Heart left ventricle (tissue), 16 donors: ENCODE measurements around the gene CAP1. TPM values are rescaled to one million over a fixed set of nuclear protein-coding genes. Genes with fewer than 3 reads are reported as not detected.

Experiments
- ATAC-seq, 4 donors: fragments of 200-7000 bp; cut with Tn5 transposase; one replicate each; pipeline ENCODE4 v1.9.1; 2020 to 2022; ENCODE audit warnings: moderate library complexity in 4 of 4, mild to moderate bottlenecking in 3 of 4, moderate number of reproducible peaks in 1 of 4
- DNase-seq, 5 donors: peaks; one replicate each; pipeline ENCODE4 v3.0.0-alpha.2; 2020
- H3K27ac ChIP-seq, 12 donors: fragments of 200-600 bp; sonication (generic) in 4 of 12; one replicate each; pipeline versions ENCODE4 v1.5.0 to v1.8.0; 2016 to 2022; ENCODE audit warnings: mild to moderate bottlenecking in 2 of 12
- H3K27me3 ChIP-seq, 9 donors: fragments of 200-600 bp; sonication (generic) in 2 of 9; one replicate each; pipeline versions ENCODE4 v1.5.1 to v1.8.0; 2016 to 2022; ENCODE audit warnings: mild to moderate bottlenecking in 3 of 9
- H3K36me3 ChIP-seq, 9 donors: fragments of 200-600 bp; sonication (generic) in 2 of 9; one replicate each; pipeline versions ENCODE4 v1.5.0 to v1.8.0; 2018 to 2022; ENCODE audit warnings: mild to moderate bottlenecking in 2 of 9
- H3K4me1 ChIP-seq, 12 donors: fragments of 200-600 bp; sonication (generic) in 4 of 12; one replicate each; pipeline versions ENCODE4 v1.5.0 to v1.8.0; 2016 to 2022; ENCODE audit warnings: mild to moderate bottlenecking in 3 of 12
- H3K4me3 ChIP-seq, 12 donors: fragments of 200-600 bp; sonication (generic) in 4 of 12; one replicate each; pipeline versions ENCODE4 v1.5.0 to v1.8.0; 2017 to 2022; ENCODE audit warnings: mild to moderate bottlenecking in 9 of 12, moderate library complexity in 4 of 12
- H3K9me3 ChIP-seq, 12 donors: fragments of 200-600 bp; sonication (generic) in 4 of 12; one replicate each; pipeline versions ENCODE4 v1.5.0 to v1.8.0; 2016 to 2022; ENCODE audit warnings: mild to moderate bottlenecking in 1 of 12
- CTCF ChIP-seq, 12 donors: fragments of 200-600 bp; sonication (generic) in 4 of 12; IDR thresholded peaks; one replicate each; pipeline versions ENCODE4 v1.5.0 to v1.8.0; 2018 to 2022; ENCODE audit warnings: antibody characterized with exemption in 12 of 12, mild to moderate bottlenecking in 5 of 12
- POLR2A ChIP-seq, 2 donors: fragments of 450-650 bp; IDR thresholded peaks; one replicate each; pipeline ENCODE4 v1.6.1; 2017; ENCODE audit warnings: antibody characterized with exemption in 2 of 2, mild to moderate bottlenecking in 2 of 2, moderate library complexity in 2 of 2
- WGBS, 4 donors: extraction: QIAGEN DNeasy Blood & Tissue Kit in 2 of 4; methylation state at CpG; one replicate each; pipeline versions ENCODE4 v1.1.5 to v1.1.7; 2013 to 2018; 5-methylcytosine and 5-hydroxymethylcytosine counted together
- intact Hi-C, 10 donors: fragments of 100-400 bp; cut with DNase I; formaldehyde crosslinking; loops; one replicate each; pipeline versions ENCODE4 v1.11.1 to v1.14.2; 2022
- polyA plus RNA-seq, 2 donors: library from polyadenylated mRNA; stranded (reverse); fragments of 200-250 nt; gene quantifications; one replicate each; pipeline ENCODE4 v1.2.3, GENCODE V29; 2013
- total RNA-seq, 9 donors: library from RNA; depleted of rRNA in 2 of 9; stranded (reverse); fragments of >200 nt in 2 of 9; fragmentation: NEBNext Ultra II Directional in 3 of 9; extraction: Animal tissue kit (Norgen Biotek cat#: 25700) in 3 of 9; gene quantifications; one replicate each; pipeline versions ENCODE4 v1.1.0 to v1.2.4, GENCODE V29; 2016 to 2023
- donor health status: ischemic (EF 13 %, LVEDD 7.1; RV severe dilation, severe dysfunction).
- donor health status: healthy with polysubstance abuse.
- donor health status: DM: no; HTN: yes; CAD: no.
- donor health status: DM: no; HTN: no; CAD: no.
- donor health status: ischemic (EF 25% LVEDD 6.9; RV normal size, moderate dysfunction).
- donor health status: ischemic (EF 25% LVEDD 5.7; RV mildly dilated, moderate dysfunction).
- donor health status: healthy.
- donor health status: DM: yes; HTN: yes; CAD: no.
- donor health status: ischemic (EF 35%, LVEDD 5.7; RV mildly dilated, moderate dysfunction).
- donor health status: nonischemic (EF 11% LVEDD 7.7; RV severe dilation, severe dysfunction).
- donor health status: DM: yes; HTN: yes; CAD: no.
- donor health status: PGD.
- donor health status: ischemic (EF 29% LVEDD 5.4; RV normal size, mild dysfunction).
- donor health status: nonischemic (EF 23%, LVEDD 6.1; RV moderate dilation, normal function).

Gene CAP1
- total and polyA plus RNA-seq, 11 donors = 23.8 to 249 (median 69.9) TPM

- Histone ChIP-seq H3K27me3 (peaks cover 0 to 10% (median 0%) of the 10 kb centered on the region in 9 donors), H3K27ac (no peak overlapping the region), H3K9me3 (peaks cover 0 to 11% (median 3%) of the 10 kb centered on the region in 12 donors), H3K4me3 (no peak overlapping the region), H3K36me3 (no peaks in the 10 kb centered on the region), H3K4me1 (peaks cover 0 to 8% (median 4%) of the 10 kb centered on the region in 12 donors)
- ATAC-seq (no peak), DNase-seq (no peak)
- intact Hi-C loops = no loop called here
- WGBS, 4 donors = 69 to 82% (median 79%) methylated on average over 1 of the region's 1 CpG
- no peak for TF ChIP-seq CTCF (IDR thresholded peaks at IDR 0.05)
- TF ChIP-seq POLR2A (IDR thresholded peaks at IDR 0.05) = no peak
These were observed 61.5 kb downstream of the CAP1 start for GRCh38 chr1:40102038-40102437.

- no peak for ATAC-seq
- no peak for TF ChIP-seq POLR2A (IDR thresholded peaks at IDR 0.05)
- no peak for TF ChIP-seq CTCF (IDR thresholded peaks at IDR 0.05)
- 83 to 92% (median 87%) methylated on average over 3 of the region's 3 CpGs for WGBS, 4 donors
These were observed 62.4 kb downstream of the CAP1 start for GRCh38 chr1:40102896-40103295.

GRCh38 chr1:40105028-40105427, 64.5 kb downstream of the CAP1 start:
- Histone ChIP-seq H3K4me1 (no peaks in the 10 kb centered on the region), H3K9me3 (peaks cover 0 to 18% (median 9%) of the 10 kb centered on the region in 12 donors), H3K36me3 (no peaks in the 10 kb centered on the region), H3K27me3 (peaks cover 0 to 21% (median 0%) of the 10 kb centered on the region in 9 donors), H3K4me3 (no peak overlapping the region), H3K27ac (no peak overlapping the region)
- no peak for DNase-seq
- no peak for ATAC-seq
- 80 to 90% (median 84%) methylated on average over 1 of the region's 1 CpG for WGBS, 4 donors
- TF ChIP-seq CTCF (IDR thresholded peaks at IDR 0.05) (no peak), POLR2A (IDR thresholded peaks at IDR 0.05) (no peak)
- intact Hi-C loops = no loop called here

More at GRCh38 chr1:40102896-40103295, 62.4 kb downstream of the CAP1 start:
- H3K27ac ChIP-seq = no peak overlapping the region
- peaks cover 0 to 10% (median 0%) of the 10 kb centered on the region in 9 donors for H3K27me3 ChIP-seq
- no peak for DNase-seq
- peaks cover 0 to 11% (median 3%) of the 10 kb centered on the region in 12 donors for H3K9me3 ChIP-seq
- no peak overlapping the region for H3K4me3 ChIP-seq
- no peaks in the 10 kb centered on the region for H3K36me3 ChIP-seq
- peaks cover 0 to under 1% (median 0%) of the 10 kb centered on the region in 12 donors for H3K4me1 ChIP-seq
- intact Hi-C loops = no loop called here

GRCh38 chr1:40107290-40107959, 66.9 kb downstream of the CAP1 start:
- peaks cover 0 to 36% (median 19%) of the 10 kb centered on the region in 12 donors for H3K9me3 ChIP-seq
- ATAC-seq (no peak), DNase-seq (no peak)
- WGBS, 4 donors = 85 to 91% (median 88%) methylated on average over 6 of the region's 6 CpGs
- TF ChIP-seq POLR2A (IDR thresholded peaks at IDR 0.05) (no peak), CTCF (IDR thresholded peaks at IDR 0.05) (no peak)
- no peak overlapping the region for H3K4me3 ChIP-seq
- no peak overlapping the region for H3K27ac ChIP-seq
- H3K27me3 ChIP-seq = peaks cover 0 to 27% (median 0%) of the 10 kb centered on the region in 9 donors
- no peaks in the 10 kb centered on the region for H3K36me3 ChIP-seq
- no peaks in the 10 kb centered on the region for H3K4me1 ChIP-seq
- intact Hi-C loops = no loop called here
